K562 (cell line): ENCODE measurements around the gene ZPBP. TPM values are rescaled to one million over a fixed set of nuclear protein-coding genes. Genes with fewer than 3 reads are reported as not detected.

ENCODE experiments used
- ATAC-seq: fragments of 200-7000 bp; cut with Tn5 transposase; 3 replicates; pipeline ENCODE4 v1.9.1; 2020; ENCODE audit warnings: moderate library complexity
- BruUV-seq: library from RNA; stranded (reverse); fragments of 400-500 nt; replicated peaks from 2 replicates; lab custom pipeline; 2021; lab: Mats Ljungman, UMichigan
- CTCF ChIA-PET: fragments of 300-600 bp; formaldehyde crosslinking; extraction: SDS; loops from one replicate; lab custom pipeline; 2021; ENCODE audit warnings: low intra/inter-chr PET ratio; lab: Yijun Ruan, JAX
- POLR2A ChIA-PET: fragments of 300-600, 350-650 bp; sonication (Branson Sonifier 250); formaldehyde crosslinking; extraction: SDS; loops from one replicate; lab custom pipeline; 2021; ENCODE audit warnings: antibody characterized with exemption, inconsistent platforms; lab: Yijun Ruan, JAX
- DNase-seq, 4 experiments: peaks; one replicate each; pipeline versions ENCODE4 v3.0.0 to v3.0.0-alpha.2; 2011 to 2018; ENCODE audit warnings: low spot score in 3 of 4, mixed read lengths in 3 of 4; ENCODE audit errors: extremely low read depth in 1 of 4
- FAIRE-seq: peaks from 2 replicates; lab custom pipeline; 2011; peaks lifted over from hg19 to GRCh38; lab: Jason Lieb, UNC
- H2AFZ ChIP-seq: 2 replicates; pipeline ENCODE4 v1.6.0; 2011; ENCODE audit warnings: low read depth, low read length, control low read depth, inconsistent platforms
- H3K27ac ChIP-seq: fragments of 200-600 bp; 3 replicates; pipeline ENCODE4 v1.8.0; 2011; ENCODE audit warnings: low read depth, mild to moderate bottlenecking, control low read depth, inconsistent platforms, low read length, moderate library complexity, mixed read lengths; ENCODE audit errors: extremely low read depth
- H3K27me3 ChIP-seq, 2 experiments: fragments of 300-600 bp in 1 of 2; 2 replicates in 1 of 2; 3 replicates in 1 of 2; pipeline versions ENCODE4 v1.6.0 to v1.8.0; 2011; ENCODE audit warnings: inconsistent platforms in 2 of 2, low read length in 2 of 2, mild to moderate bottlenecking in 1 of 2, mixed read lengths in 1 of 2, moderate library complexity in 1 of 2; ENCODE audit not compliant: control insufficient read depth in 2 of 2, insufficient read depth in 2 of 2
- H3K36me3 ChIP-seq: fragments of 300-600 bp; 3 replicates; pipeline ENCODE4 v1.8.0; 2011; ENCODE audit warnings: mild to moderate bottlenecking, low read length, inconsistent platforms; ENCODE audit not compliant: control insufficient read depth, insufficient read depth
- H3K4me1 ChIP-seq, 2 experiments: fragments of 200-600 bp in 1 of 2; replicated peaks in 1 of 2; 2 replicates in 1 of 2; 3 replicates in 1 of 2; pipeline versions ENCODE4 v1.5.1 to v1.8.0; 2011; ENCODE audit warnings: inconsistent platforms in 2 of 2, low read length in 2 of 2, mild to moderate bottlenecking in 1 of 2, mixed read lengths in 1 of 2, moderate library complexity in 1 of 2; ENCODE audit not compliant: control insufficient read depth in 2 of 2, insufficient read depth in 2 of 2
- H3K4me2 ChIP-seq: 2 replicates; pipeline ENCODE4 v1.6.1; 2011; ENCODE audit warnings: low read length, control low read depth, inconsistent platforms, mixed read lengths; ENCODE audit not compliant: insufficient read depth
- H3K4me3 ChIP-seq: fragments of 200-600 bp; sonication (generic), shearing (Covaris generic); 2 replicates; pipeline ENCODE4 v1.5.1; 2016; ENCODE audit warnings: control low read depth, inconsistent platforms
- H3K79me2 ChIP-seq: fragments of 200-600 bp; 3 replicates; pipeline ENCODE4 v1.8.0; 2011; ENCODE audit warnings: low read length, inconsistent platforms; ENCODE audit not compliant: control insufficient read depth, insufficient read depth
- H3K9ac ChIP-seq, 2 experiments: 2 replicates each; pipeline versions ENCODE4 v1.6.0 to v1.6.1; 2011; ENCODE audit warnings: low read depth in 2 of 2, low read length in 2 of 2, control low read depth in 1 of 2, inconsistent platforms in 1 of 2, mild to moderate bottlenecking in 1 of 2, mixed read lengths in 1 of 2; ENCODE audit not compliant: insufficient read depth in 1 of 2
- H3K9me1 ChIP-seq: one replicate; pipeline ENCODE4 v1.6.0; 2011; ENCODE audit warnings: inconsistent platforms, mild to moderate bottlenecking, low read length, moderate library complexity; ENCODE audit not compliant: control insufficient read depth, insufficient read depth
- H3K9me3 ChIP-seq: replicated peaks from 2 replicates; pipeline ENCODE4 v1.5.1; 2011; ENCODE audit warnings: low read depth, low read length, inconsistent platforms; ENCODE audit not compliant: control insufficient read depth, insufficient read depth
- H4K20me1 ChIP-seq: replicated peaks from 2 replicates; pipeline ENCODE4 v1.6.1; 2011; ENCODE audit warnings: low read length, inconsistent platforms, mixed read lengths; ENCODE audit not compliant: control insufficient read depth, insufficient read depth
- ADNP ChIP-seq: fragments of 200-800 bp; sonication (Bioruptor generic); IDR thresholded peaks from 2 replicates; pipeline ENCODE4 v1.6.1; 2016; ENCODE audit warnings: missing genetic modification characterization, missing compliant biosample characterization
- CEBPB ChIP-seq: fragments of 450-650 bp; IDR thresholded peaks from 2 replicates; pipeline ENCODE4 v1.6.1; 2016; ENCODE audit warnings: missing genetic modification characterization, missing compliant biosample characterization
- CHAMP1 ChIP-seq: fragments of 450-650 bp; IDR thresholded peaks from 2 replicates; pipeline ENCODE4 v1.6.1; 2016; ENCODE audit warnings: mild to moderate bottlenecking
- DIDO1 ChIP-seq: fragments of 450-650 bp; IDR thresholded peaks from 2 replicates; pipeline ENCODE4 v1.6.1; 2016; ENCODE audit warnings: low read depth, missing biosample characterization, missing genetic modification characterization
- EGR1 ChIP-seq: fragments of 450-650 bp; conservative IDR thresholded peaks from 2 replicates; pipeline ENCODE4 v1.6.1; 2017; ENCODE audit warnings: mild to moderate bottlenecking
- EZH2 ChIP-seq: IDR thresholded peaks from 2 replicates; pipeline ENCODE4 v1.6.1; 2012; ENCODE audit warnings: low read depth, mild to moderate bottlenecking, inconsistent platforms, low read length, borderline replicate concordance
- MAX ChIP-seq: sonication (generic); formaldehyde crosslinking; IDR thresholded peaks from 2 replicates; pipeline ENCODE4 v1.9.0; 2022; ENCODE audit warnings: mild to moderate bottlenecking, missing genetic modification reagents
- MEF2D ChIP-seq: conservative IDR thresholded peaks from 2 replicates; pipeline ENCODE4 v1.6.1; 2016; ENCODE audit warnings: low read depth, missing genetic modification characterization, missing compliant biosample characterization
- MEIS2 ChIP-seq: fragments of 450-650 bp; IDR thresholded peaks from 2 replicates; pipeline ENCODE4 v1.6.1; 2014; ENCODE audit warnings: mild to moderate bottlenecking; ENCODE audit not compliant: partially characterized antibody
- NR3C1 ChIP-seq: sonication (generic); formaldehyde crosslinking; IDR thresholded peaks from 2 replicates; pipeline ENCODE4 v1.8.1; 2022; ENCODE audit warnings: missing genetic modification reagents
- PHF8 ChIP-seq: fragments of 200-600 bp; sonication (generic); IDR thresholded peaks from 2 replicates; pipeline ENCODE4 v1.6.1; 2012; ENCODE audit warnings: mixed run types, mild to moderate bottlenecking, inconsistent platforms, low read length, moderate library complexity, borderline replicate concordance
- SAFB ChIP-seq: fragments of 200-400 bp; formaldehyde crosslinking; IDR thresholded peaks from 2 replicates; pipeline ENCODE4 v1.6.1; 2017; ENCODE audit warnings: low read depth, low read length, borderline replicate concordance
- SNIP1 ChIP-seq: fragments of 450-650 bp; IDR thresholded peaks from 2 replicates; pipeline ENCODE4 v1.7.1; 2017; ENCODE audit warnings: low read depth, mild to moderate bottlenecking
- TCF7 ChIP-seq: sonication (generic); IDR thresholded peaks from 2 replicates; pipeline ENCODE4 v1.6.1; 2016; ENCODE audit warnings: antibody characterized with exemption, borderline replicate concordance
- ZBTB12 ChIP-seq: fragments of 250-450 bp; sonication (Bioruptor Pico); IDR thresholded peaks from 2 replicates; pipeline ENCODE4 v1.4.0; 2020
- ZNF239 ChIP-seq: fragments of 250-450 bp; sonication (Bioruptor Pico); IDR thresholded peaks from 2 replicates; pipeline ENCODE4 v1.4.0; 2020; ENCODE audit warnings: mild to moderate bottlenecking
- ZNF780A ChIP-seq: fragments of 250-450 bp; sonication (Bioruptor Pico); IDR thresholded peaks from 2 replicates; pipeline ENCODE4 v1.5.0; 2021; ENCODE audit warnings: mild to moderate bottlenecking
- ZZZ3 ChIP-seq: fragments of 450-650 bp; IDR thresholded peaks from 2 replicates; pipeline ENCODE4 v1.6.1; 2016; ENCODE audit warnings: antibody characterized with exemption, mild to moderate bottlenecking, moderate library complexity
- WGBS: fragments of 100-300 bp; shearing (Covaris generic); methylation state at CpG from one replicate; pipeline ENCODE4 v1.1.6; 2016; ENCODE audit warnings: low coverage, mixed read lengths; ENCODE audit not compliant: insufficient coverage; ENCODE audit errors: missing lambda C conversion rate; 5-methylcytosine and 5-hydroxymethylcytosine counted together
- in situ Hi-C: fragments of 300-500 bp; cut with MboI; formaldehyde crosslinking; loops from 4 replicates; pipeline ENCODE4 v1.15.0; 2018; ENCODE audit warnings: inconsistent platforms, mixed read lengths
- intact Hi-C: fragments of 100-400 bp; cut with micrococcal nuclease; formaldehyde crosslinking; loops from 2 replicates; pipeline ENCODE4 v1.14.2; 2022
- polyA plus RNA-seq, 8 experiments: library from polyadenylated mRNA; depleted of rRNA in 4 of 8; stranded (reverse) in 5 of 8; unstranded in 3 of 8; fragments of >200 nt; fragmentation: Nextera tagmentation in 2 of 8; fragmentation: Illumina TruSeq in 1 of 8; extraction: Ambion mirVana in 2 of 8; extraction: Trizol in 1 of 8; gene quantifications; 2 replicates each; pipeline versions ENCODE4 v1.2.1 to v1.2.3, GENCODE V29; 2011 to 2014; ENCODE audit warnings: inconsistent platforms in 1 of 8, missing spikeins in 1 of 8
- total RNA-seq, 7 experiments: library from RNA; depleted of rRNA in 6 of 7; stranded (reverse); fragments of >200 nt in 6 of 7; fragmentation: Illumina TruSeq in 2 of 7; extraction: Trizol in 2 of 7; gene quantifications; 2 replicates each; pipeline versions ENCODE4 v1.2.1 to v1.2.3, GENCODE V29; 2011 to 2021; ENCODE audit warnings: low replicate concordance in 1 of 7

ZPBP gene
- total and polyA plus RNA-seq, 9 of the 15 experiments (the other 6 are each of a cell fraction or from before 2014, with no cell fraction given), result not detected

- no peaks in the 10 kb centered on the region for H4K20me1 ChIP-seq
- BruUV-seq, result no TSS peak
- CTCF ChIA-PET, result no interaction called here
- intact Hi-C loops, result no loop called here
- no peak overlapping the region for H2AFZ ChIP-seq
- no peaks in the 10 kb centered on the region for H3K27me3 ChIP-seq
- no peak for DNase-seq
- no peaks in the 10 kb centered on the region for H3K79me2 ChIP-seq
- H3K27ac ChIP-seq, result no peak overlapping the region
- WGBS, result 0% methylated on average over 1 of the region's 1 CpG
- in situ Hi-C loops, result no loop called here
- H3K9ac ChIP-seq, result no peak overlapping the region
- H3K4me3 ChIP-seq, result no peak overlapping the region
- H3K9me1 ChIP-seq, result no peaks in the 10 kb centered on the region
- H3K36me3 ChIP-seq, result no peaks in the 10 kb centered on the region
- no peaks in the 10 kb centered on the region for H3K9me3 ChIP-seq
- no peak for FAIRE-seq
- POLR2A ChIA-PET, result no interaction called here
- TF ChIP-seq MAX (CRISPR knock-in tag), result no peak
- TF ChIP-seq ZNF239 (CRISPR knock-in tag), result no peak
- TF ChIP-seq TCF7, result no peak
- no peak for TF ChIP-seq MEIS2
- TF ChIP-seq ADNP (tag), result no peak
- TF ChIP-seq MEF2D (tag), result no peak
- no peak for TF ChIP-seq DIDO1
- TF ChIP-seq PHF8, result no peak
- no peak for TF ChIP-seq ZNF780A (CRISPR knock-in tag)
- no peak for TF ChIP-seq NR3C1 (CRISPR knock-in tag)
- TF ChIP-seq SNIP1, result no peak
- TF ChIP-seq ZBTB12 (CRISPR knock-in tag), result no peak
- no peak for TF ChIP-seq EGR1
- no peak for TF ChIP-seq SAFB
- no peak for TF ChIP-seq CEBPB
- TF ChIP-seq CHAMP1, result no peak
- no peak for TF ChIP-seq ZZZ3
- no peak for TF ChIP-seq EZH2
- TF ChIP-seq, all 486 proteins: peak for 0
- no peak for ATAC-seq
- no peak overlapping the region for H3K4me2 ChIP-seq
- H3K4me1 ChIP-seq, result no peaks in the 10 kb centered on the region
Measured at GRCh38 chr7:49976238-49976637, 116.8 kb downstream of the ZPBP start.
